HEK293 (cell line): ENCODE data around the gene ARSB.
"Not testable (repeated sequence)": the region's sequence is repeated elsewhere in the genome, so short reads cannot be mapped to it uniquely, and the experiment has no call there.

Source experiments
- CTCF ChIA-PET: fragments of 350-600 bp; formaldehyde crosslinking; extraction: SDS; loops from one replicate; lab custom pipeline; 2021; ENCODE audit warnings: antibody characterized with exemption; lab: Yijun Ruan, JAX
- POLR2A ChIA-PET: fragments of 300-600 bp; formaldehyde crosslinking; extraction: SDS; loops from one replicate; lab custom pipeline; 2020; ENCODE audit warnings: antibody characterized with exemption, inconsistent platforms; lab: Yijun Ruan, JAX
- H3K27ac ChIP-seq: fragments of 200-500 bp; sonication (Bioruptor generic); 2 replicates; pipeline ENCODE4 v1.5.1; 2014; ENCODE audit warnings: low read depth, low read length, control low read depth, inconsistent platforms; ENCODE audit errors: extremely low read depth
- H3K36me3 ChIP-seq, 2 experiments: fragments of 200-500 bp in 1 of 2; sonication (Bioruptor generic) in 1 of 2; 1 replicate in 1 of 2; 2 replicates in 1 of 2; pipeline ENCODE4 v1.5.1; 2014 to 2017; ENCODE audit warnings: inconsistent platforms in 2 of 2, low read length in 2 of 2; ENCODE audit not compliant: control insufficient read depth in 2 of 2, insufficient read depth in 1 of 2
- H3K4me1 ChIP-seq: fragments of 200-500 bp; sonication (Bioruptor generic); 2 replicates; pipeline ENCODE4 v1.5.1; 2014; ENCODE audit warnings: mild to moderate bottlenecking, low read length, inconsistent platforms; ENCODE audit not compliant: control insufficient read depth, insufficient read depth
- H3K4me3 ChIP-seq: 2 replicates; pipeline ENCODE4 v1.5.1; 2011; ENCODE audit warnings: low read depth, mild to moderate bottlenecking, control low read depth, low read length, moderate library complexity
- H3K9me3 ChIP-seq: fragments of 200-500 bp; sonication (Bioruptor generic); 2 replicates; pipeline ENCODE4 v1.5.1; 2014; ENCODE audit warnings: low read depth, low read length, inconsistent platforms; ENCODE audit not compliant: control insufficient read depth, insufficient read depth
- HOXA7 ChIP-seq: sonication (generic); formaldehyde crosslinking; IDR thresholded peaks from 2 replicates; pipeline ENCODE4 v1.8.1; 2022; ENCODE audit warnings: missing genetic modification reagents, borderline replicate concordance
- IKZF3 ChIP-seq: fragments of 450-650 bp; IDR thresholded peaks from 2 replicates; pipeline ENCODE4 v1.5.0; 2018; ENCODE audit warnings: missing biosample characterization, mild to moderate bottlenecking, missing genetic modification characterization, moderate library complexity
- KLF1 ChIP-seq: fragments of 450-650 bp; formaldehyde crosslinking; IDR thresholded peaks from 2 replicates; pipeline ENCODE4 v1.5.1; 2016; ENCODE audit warnings: missing biosample characterization, missing genetic modification characterization
- OVOL3 ChIP-seq: fragments of 450-650 bp; formaldehyde crosslinking; IDR thresholded peaks from 2 replicates; pipeline ENCODE4 v1.5.1; 2016; ENCODE audit warnings: missing biosample characterization, missing genetic modification characterization
- TSHZ1 ChIP-seq: fragments of 450-650 bp; formaldehyde crosslinking; IDR thresholded peaks from 2 replicates; pipeline ENCODE4 v1.5.1; 2016; ENCODE audit warnings: missing biosample characterization, missing genetic modification characterization, borderline replicate concordance
- ZBTB20 ChIP-seq: fragments of 450-650 bp; formaldehyde crosslinking; IDR thresholded peaks from 2 replicates; pipeline ENCODE4 v1.5.1; 2016; ENCODE audit warnings: missing biosample characterization, missing genetic modification characterization
- ZBTB48 ChIP-seq: fragments of 450-650 bp; formaldehyde crosslinking; IDR thresholded peaks from 2 replicates; pipeline ENCODE4 v1.5.1; 2016; ENCODE audit warnings: missing biosample characterization, missing genetic modification characterization
- ZNF10 ChIP-seq: fragments of 450-650 bp; formaldehyde crosslinking; IDR thresholded peaks from 2 replicates; pipeline ENCODE4 v1.5.1; 2017; ENCODE audit warnings: missing biosample characterization, missing genetic modification characterization
- ZNF114 ChIP-seq: fragments of 450-650 bp; formaldehyde crosslinking; IDR thresholded peaks from 2 replicates; pipeline ENCODE4 v1.5.0; 2017; ENCODE audit warnings: missing biosample characterization, missing genetic modification characterization
- ZNF24 ChIP-seq: fragments of 450-650 bp; formaldehyde crosslinking; IDR thresholded peaks from 2 replicates; pipeline ENCODE4 v1.5.1; 2016; ENCODE audit warnings: missing biosample characterization, missing genetic modification characterization
- ZNF292 ChIP-seq: fragments of 450-650 bp; formaldehyde crosslinking; IDR thresholded peaks from 2 replicates; pipeline ENCODE4 v1.5.1; 2016; ENCODE audit warnings: low read depth, missing biosample characterization, missing genetic modification characterization, borderline replicate concordance
- ZNF341 ChIP-seq: fragments of 450-650 bp; formaldehyde crosslinking; IDR thresholded peaks from 2 replicates; pipeline ENCODE4; 2016; ENCODE audit warnings: low read depth, missing biosample characterization, missing genetic modification characterization
- ZNF366 ChIP-seq: fragments of 450-650 bp; formaldehyde crosslinking; conservative IDR thresholded peaks from 2 replicates; pipeline ENCODE4 v1.5.1; 2016; ENCODE audit warnings: missing biosample characterization, missing genetic modification characterization
- ZNF514 ChIP-seq: fragments of 450-650 bp; formaldehyde crosslinking; IDR thresholded peaks from 2 replicates; pipeline ENCODE4 v1.5.1; 2016; ENCODE audit warnings: missing biosample characterization, missing genetic modification characterization
- ZNF580 ChIP-seq: fragments of 450-650 bp; formaldehyde crosslinking; IDR thresholded peaks from 2 replicates; pipeline ENCODE4 v1.5.1; 2016; ENCODE audit warnings: missing biosample characterization, missing genetic modification characterization
- ZNF629 ChIP-seq: fragments of 450-650 bp; formaldehyde crosslinking; IDR thresholded peaks from 2 replicates; pipeline ENCODE4 v1.5.1; 2017; ENCODE audit warnings: missing biosample characterization, missing genetic modification characterization
- TF ChIP-seq, protein P1 (sequence below): fragments of 450-650 bp; formaldehyde crosslinking; IDR thresholded peaks from 2 replicates; pipeline ENCODE4 v1.5.1; 2016; ENCODE audit warnings: missing biosample characterization, missing genetic modification characterization
- TF ChIP-seq, protein P2 (sequence below): fragments of 450-650 bp; formaldehyde crosslinking; optimal IDR thresholded peaks from 2 replicates; pipeline ENCODE3; 2016; ENCODE audit warnings: missing biosample characterization, mild to moderate bottlenecking, missing genetic modification characterization
- TF ChIP-seq, protein P3 (sequence below): fragments of 450-650 bp; formaldehyde crosslinking; IDR thresholded peaks from 2 replicates; pipeline ENCODE4 v1.5.1; 2016; ENCODE audit warnings: missing biosample characterization, missing genetic modification characterization

The ARSB gene

GRCh38 chr5:78983601-78984438, 1.3 kb downstream of the ARSB start (continued):
- TF ChIP-seq ZNF114 (tag by site-specific recombination), result no peak
- TF ChIP-seq ZNF10 (tag by site-specific recombination), result no peak
- TF ChIP-seq ZBTB48 (tag by site-specific recombination), result no peak
- no peak for TF ChIP-seq ZNF24 (tag by site-specific recombination)
- TF ChIP-seq, protein P1, sequence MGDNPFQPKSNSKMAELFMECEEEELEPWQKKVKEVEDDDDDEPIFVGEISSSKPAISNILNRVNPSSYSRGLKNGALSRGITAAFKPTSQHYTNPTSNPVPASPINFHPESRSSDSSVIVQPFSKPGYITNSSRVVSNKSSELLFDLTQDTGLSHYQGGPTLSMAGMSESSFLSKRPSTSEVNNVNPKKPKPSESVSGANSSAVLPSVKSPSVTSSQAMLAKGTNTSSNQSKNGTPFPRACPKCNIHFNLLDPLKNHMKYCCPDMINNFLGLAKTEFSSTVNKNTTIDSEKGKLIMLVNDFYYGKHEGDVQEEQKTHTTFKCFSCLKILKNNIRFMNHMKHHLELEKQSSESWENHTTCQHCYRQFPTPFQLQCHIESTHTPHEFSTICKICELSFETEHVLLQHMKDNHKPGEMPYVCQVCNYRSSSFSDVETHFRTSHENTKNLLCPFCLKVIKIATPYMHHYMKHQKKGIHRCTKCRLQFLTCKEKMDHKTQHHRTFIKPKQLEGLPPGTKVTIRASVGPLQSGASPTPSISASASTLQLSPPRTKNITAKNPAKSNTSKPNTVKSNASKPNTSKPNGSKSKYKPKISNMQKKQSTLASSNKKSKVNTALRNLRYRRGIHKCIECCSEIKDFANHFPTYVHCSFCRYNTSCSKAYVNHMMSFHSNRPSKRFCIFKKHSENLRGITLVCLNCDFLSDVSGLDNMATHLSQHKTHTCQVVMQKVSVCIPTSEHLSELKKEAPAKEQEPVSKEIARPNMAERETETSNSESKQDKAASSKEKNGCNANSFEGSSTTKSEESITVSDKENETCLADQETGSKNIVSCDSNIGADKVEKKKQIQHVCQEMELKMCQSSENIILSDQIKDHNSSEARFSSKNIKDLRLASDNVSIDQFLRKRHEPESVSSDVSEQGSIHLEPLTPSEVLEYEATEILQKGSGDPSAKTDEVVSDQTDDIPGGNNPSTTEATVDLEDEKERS (tag by site-specific recombination), result no peak
- peak; percentile 43; the same call in 1 of the 2 replicates for TF ChIP-seq ZBTB20
- no peak for TF ChIP-seq OVOL3 (tag by site-specific recombination)

DNA sequence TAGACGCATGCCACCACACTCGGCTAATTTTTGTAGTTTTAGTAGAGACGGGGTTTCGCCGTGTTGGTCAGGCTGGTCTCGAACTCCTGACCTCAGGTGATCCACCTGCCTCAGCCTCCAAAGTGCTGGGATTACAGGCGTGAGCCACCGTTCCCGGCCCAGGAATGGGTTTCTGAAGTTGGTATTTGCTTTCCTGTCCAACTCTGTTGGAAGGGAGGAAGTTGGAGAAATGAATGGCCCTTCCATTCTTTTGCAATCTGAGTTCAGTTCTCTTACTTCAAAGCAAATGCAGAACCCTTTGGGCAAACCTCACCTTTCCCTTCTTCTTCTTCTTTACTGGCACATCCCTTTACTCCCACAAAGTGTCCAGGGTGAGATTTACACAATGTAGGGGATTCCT, 1.9 kb downstream of the ARSB start:
- not testable (repeated sequence) for H3K4me3 ChIP-seq, H3K9me3 ChIP-seq, H3K27ac ChIP-seq, H3K36me3 ChIP-seq, H3K4me1 ChIP-seq
- CTCF ChIA-PET, result interaction anchor here (1.5 to 2.0 kb wide), 2 partner anchors 17 to 150 kb away, joined by 10 to 11 read pairs; no protein-coding TSS in a partner anchor
- POLR2A ChIA-PET, result interaction anchor here (1.0 kb wide), 1 partner anchor 9 kb away, joined by 3 read pairs; no protein-coding TSS in a partner anchor

GRCh38 chr5:78979909-78980308, 5.2 kb downstream of the ARSB start:
- CTCF ChIA-PET, result interaction anchor here (2.0 kb wide), 1 partner anchor 41 kb away, joined by 6 read pairs; no protein-coding TSS in a partner anchor
- POLR2A ChIA-PET, result no interaction called here

More at GRCh38 chr5:78979909-78980308, 5.2 kb downstream of the ARSB start:
- Histone ChIP-seq H3K27ac (no peak overlapping the region), H3K4me3 (no peak overlapping the region), H3K9me3 (no peaks in the 10 kb centered on the region), H3K36me3 (no peaks in the 10 kb centered on the region), H3K4me1 (peaks cover 7% of the 10 kb centered on the region)
- no peak for TF ChIP-seq ZNF514
- TF ChIP-seq, protein P2, sequence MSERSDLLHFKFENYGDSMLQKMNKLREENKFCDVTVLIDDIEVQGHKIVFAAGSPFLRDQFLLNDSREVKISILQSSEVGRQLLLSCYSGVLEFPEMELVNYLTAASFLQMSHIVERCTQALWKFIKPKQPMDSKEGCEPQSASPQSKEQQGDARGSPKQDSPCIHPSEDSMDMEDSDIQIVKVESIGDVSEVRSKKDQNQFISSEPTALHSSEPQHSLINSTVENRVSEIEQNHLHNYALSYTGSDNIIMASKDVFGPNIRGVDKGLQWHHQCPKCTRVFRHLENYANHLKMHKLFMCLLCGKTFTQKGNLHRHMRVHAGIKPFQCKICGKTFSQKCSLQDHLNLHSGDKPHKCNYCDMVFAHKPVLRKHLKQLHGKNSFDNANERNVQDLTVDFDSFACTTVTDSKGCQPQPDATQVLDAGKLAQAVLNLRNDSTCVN (tag by site-specific recombination), result no peak
- TF ChIP-seq TSHZ1 (tag by site-specific recombination), result no peak
- TF ChIP-seq ZNF580 (tag by site-specific recombination), result no peak
- no peak for TF ChIP-seq ZNF292 (tag by site-specific recombination)
- no peak for TF ChIP-seq OVOL3 (tag by site-specific recombination)
- TF ChIP-seq ZNF629 (tag by site-specific recombination), result no peak
- no peak for TF ChIP-seq HOXA7 (CRISPR knock-in tag)
- TF ChIP-seq KLF1, result no peak
- no peak for TF ChIP-seq IKZF3 (tag by site-specific recombination)
- TF ChIP-seq ZNF366 (tag by site-specific recombination), result no peak
- TF ChIP-seq ZNF341, result no peak
- TF ChIP-seq, protein P3, sequence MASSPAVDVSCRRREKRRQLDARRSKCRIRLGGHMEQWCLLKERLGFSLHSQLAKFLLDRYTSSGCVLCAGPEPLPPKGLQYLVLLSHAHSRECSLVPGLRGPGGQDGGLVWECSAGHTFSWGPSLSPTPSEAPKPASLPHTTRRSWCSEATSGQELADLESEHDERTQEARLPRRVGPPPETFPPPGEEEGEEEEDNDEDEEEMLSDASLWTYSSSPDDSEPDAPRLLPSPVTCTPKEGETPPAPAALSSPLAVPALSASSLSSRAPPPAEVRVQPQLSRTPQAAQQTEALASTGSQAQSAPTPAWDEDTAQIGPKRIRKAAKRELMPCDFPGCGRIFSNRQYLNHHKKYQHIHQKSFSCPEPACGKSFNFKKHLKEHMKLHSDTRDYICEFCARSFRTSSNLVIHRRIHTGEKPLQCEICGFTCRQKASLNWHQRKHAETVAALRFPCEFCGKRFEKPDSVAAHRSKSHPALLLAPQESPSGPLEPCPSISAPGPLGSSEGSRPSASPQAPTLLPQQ (tag by site-specific recombination), result no peak
